A549 (cell line): ENCODE measurements around the gene VPS50.
"Not testable (repeated sequence)": the region's sequence is repeated elsewhere in the genome, so short reads cannot be mapped to it uniquely, and the experiment has no call there.

Experiments
- CBX2 ChIP-seq: fragments of 200-600 bp; sonication (generic); IDR thresholded peaks from 2 replicates; pipeline ENCODE4 v1.6.1; 2016; ENCODE audit warnings: low read depth, mild to moderate bottlenecking, borderline replicate concordance
- EP300 ChIP-seq, 2 experiments: fragments of >200 bp; sonication (Bioruptor Twin); formaldehyde crosslinking; IDR thresholded peaks; 2 replicates in 1 of 2; 3 replicates in 1 of 2; pipeline ENCODE4 v1.6.1; 2016 to 2017
- NPAS2 ChIP-seq: fragments of 250-450 bp; sonication (Bioruptor Pico); IDR thresholded peaks from 2 replicates; pipeline ENCODE4 v1.8.0; 2022; ENCODE audit warnings: mild to moderate bottlenecking, moderate library complexity, borderline replicate concordance
- POLR2A ChIP-seq: IDR thresholded peaks from 2 replicates; pipeline ENCODE4 v1.6.1; 2012; ENCODE audit warnings: mild to moderate bottlenecking, low read length
- RAD21 ChIP-seq, 2 experiments: fragments of >200 bp in 1 of 2; sonication (Bioruptor Twin) in 1 of 2; formaldehyde crosslinking in 1 of 2; IDR thresholded peaks in 1 of 2; conservative IDR thresholded peaks in 1 of 2; 2 replicates in 1 of 2; 3 replicates in 1 of 2; pipeline ENCODE4 v1.6.1; 2012 to 2018; ENCODE audit warnings: inconsistent platforms in 1 of 2
- RFX5 ChIP-seq: fragments of 450-650 bp; IDR thresholded peaks from 2 replicates; pipeline ENCODE4 v1.7.1; 2014; ENCODE audit warnings: antibody characterized with exemption, mild to moderate bottlenecking, moderate library complexity
- TF ChIP-seq, protein P1 (sequence below): fragments of >200 bp; sonication (Bioruptor Twin); formaldehyde crosslinking; IDR thresholded peaks from 3 replicates; pipeline ENCODE4 v1.5.1; 2016

- TF ChIP-seq RFX5; RAD21 (conservative IDR thresholded peaks at IDR 0.05 in 1 of 2, IDR thresholded peaks at IDR 0.05 in 1 of 2); CBX2; EP300 (IDR thresholded peaks at IDR 0.05); NPAS2 (CRISPR knock-in tag); POLR2A: not testable (repeated sequence)
- TF ChIP-seq, protein P1, sequence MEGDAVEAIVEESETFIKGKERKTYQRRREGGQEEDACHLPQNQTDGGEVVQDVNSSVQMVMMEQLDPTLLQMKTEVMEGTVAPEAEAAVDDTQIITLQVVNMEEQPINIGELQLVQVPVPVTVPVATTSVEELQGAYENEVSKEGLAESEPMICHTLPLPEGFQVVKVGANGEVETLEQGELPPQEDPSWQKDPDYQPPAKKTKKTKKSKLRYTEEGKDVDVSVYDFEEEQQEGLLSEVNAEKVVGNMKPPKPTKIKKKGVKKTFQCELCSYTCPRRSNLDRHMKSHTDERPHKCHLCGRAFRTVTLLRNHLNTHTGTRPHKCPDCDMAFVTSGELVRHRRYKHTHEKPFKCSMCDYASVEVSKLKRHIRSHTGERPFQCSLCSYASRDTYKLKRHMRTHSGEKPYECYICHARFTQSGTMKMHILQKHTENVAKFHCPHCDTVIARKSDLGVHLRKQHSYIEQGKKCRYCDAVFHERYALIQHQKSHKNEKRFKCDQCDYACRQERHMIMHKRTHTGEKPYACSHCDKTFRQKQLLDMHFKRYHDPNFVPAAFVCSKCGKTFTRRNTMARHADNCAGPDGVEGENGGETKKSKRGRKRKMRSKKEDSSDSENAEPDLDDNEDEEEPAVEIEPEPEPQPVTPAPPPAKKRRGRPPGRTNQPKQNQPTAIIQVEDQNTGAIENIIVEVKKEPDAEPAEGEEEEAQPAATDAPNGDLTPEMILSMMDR, result not testable (repeated sequence)
Measured at GRCh38 chr7:93370937-93371336, 138.8 kb downstream of the VPS50 start.
